Anterior cingulate cortex (tissue), 58 donors: ENCODE results near the gene MARCO.

ENCODE experiments used
- DNase-seq, 58 donors: peaks; one replicate each; lab custom pipeline; 2025; lab: John Stamatoyannopoulos, UW

The MARCO gene

GRCh38 chr2:118971245-118972122 lies 29.5 kb downstream of the MARCO start:
- no peak for DNase-seq

DNA sequence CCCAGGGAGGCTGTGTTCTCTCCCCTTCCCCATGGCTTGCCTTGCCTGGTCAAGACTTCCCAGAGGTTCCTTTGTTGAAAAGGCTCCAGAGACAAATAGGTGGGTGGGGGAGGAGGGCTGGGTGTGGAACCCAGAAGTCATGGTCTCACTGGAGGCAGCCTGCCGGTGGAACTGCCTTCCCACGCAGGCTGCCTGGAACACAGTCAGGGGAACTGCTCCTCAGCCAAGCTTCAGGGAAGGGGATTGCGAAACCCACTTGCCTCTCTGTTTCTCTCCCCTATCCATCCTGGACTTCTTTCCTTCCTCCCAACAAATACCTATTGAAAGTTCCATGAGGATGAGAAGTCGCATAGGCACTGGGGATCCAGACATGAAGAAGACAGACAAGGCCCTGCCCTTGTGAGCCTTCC lies 31.6 kb downstream of the MARCO start:
- no peak for DNase-seq

DNA sequence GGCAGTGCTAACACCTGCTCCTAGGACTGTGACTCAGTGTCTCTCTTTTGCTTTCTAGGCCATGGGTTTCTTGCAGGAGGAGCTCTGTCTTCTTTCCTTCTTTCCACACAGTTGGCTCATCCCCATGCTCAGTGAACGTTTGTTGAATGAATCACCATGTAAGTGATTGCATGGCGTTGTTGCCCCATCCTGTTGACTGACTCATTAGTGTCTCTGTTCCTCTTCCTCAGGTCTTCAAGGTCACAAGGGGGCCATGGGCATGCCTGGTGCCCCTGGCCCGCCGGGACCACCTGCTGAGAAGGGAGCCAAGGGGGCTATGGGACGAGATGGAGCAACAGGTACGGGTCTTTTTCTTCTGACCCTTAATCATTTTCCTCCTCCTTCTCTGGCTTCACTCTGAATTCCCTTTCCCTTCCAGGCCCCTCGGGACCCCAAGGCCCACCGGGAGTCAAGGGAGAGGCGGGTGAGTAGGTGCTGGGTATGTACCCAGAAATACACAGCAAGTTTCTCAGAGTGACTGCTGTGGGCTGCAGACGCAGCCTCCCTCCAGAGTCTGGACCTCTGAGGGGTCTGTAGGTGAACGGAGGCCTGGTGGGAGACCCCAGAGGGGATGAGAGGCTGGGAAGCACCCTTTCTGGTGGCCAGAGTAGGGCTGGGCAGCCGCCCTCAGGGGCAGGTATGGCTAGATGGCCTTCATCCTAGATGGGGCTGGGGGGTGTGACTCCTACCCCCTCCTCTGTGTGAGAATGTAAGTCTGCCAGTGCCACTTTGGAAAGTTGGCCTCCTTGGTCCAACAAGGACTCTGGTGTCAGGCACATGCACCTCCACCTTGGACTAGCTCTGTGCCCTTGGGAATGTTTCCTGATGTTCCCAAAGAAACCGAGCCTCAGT lies 32.4 kb downstream of the MARCO start:
- DNase-seq: no peak

DNA sequence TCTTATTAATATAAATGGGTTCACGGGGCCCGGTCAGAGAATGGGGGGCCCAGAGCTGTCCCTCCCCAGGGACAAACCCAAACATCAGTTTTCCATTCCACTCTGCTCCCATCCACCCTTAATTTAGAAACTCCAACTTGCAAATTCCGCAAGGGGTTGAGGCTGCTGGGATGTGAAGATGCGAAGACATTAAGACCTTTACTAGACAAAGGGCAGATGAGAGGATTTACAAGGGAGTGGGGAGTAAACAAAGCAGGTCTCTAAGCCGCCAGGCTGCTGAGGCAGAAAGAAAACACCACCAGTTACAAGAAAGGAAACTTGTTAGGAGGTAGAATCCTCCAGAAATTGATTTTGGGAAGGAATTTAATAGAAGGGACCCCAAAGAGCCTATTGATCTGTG lies 33.1 kb downstream of the MARCO start:
- no peak for DNase-seq

DNA sequence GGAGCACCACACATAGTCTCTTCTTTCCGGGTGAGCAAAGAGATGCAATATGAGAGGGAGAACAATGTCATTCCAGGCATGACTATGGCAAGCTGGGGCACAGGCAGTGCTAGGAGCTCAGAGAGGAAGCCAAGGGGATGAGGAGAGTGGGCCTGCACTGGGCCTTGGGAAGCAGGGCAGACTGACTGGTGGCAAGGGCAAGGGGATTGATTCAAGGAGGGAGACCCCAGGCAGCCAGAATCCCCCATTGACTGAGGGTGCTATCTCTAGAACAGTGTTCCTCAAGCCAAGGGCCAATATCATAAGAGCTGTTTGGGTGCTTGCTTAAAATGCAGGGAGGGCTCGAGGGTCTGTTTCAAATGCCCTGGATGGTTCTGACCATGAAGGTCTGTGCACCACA lies 36.1 kb downstream of the MARCO start:
- no peak for DNase-seq

DNA sequence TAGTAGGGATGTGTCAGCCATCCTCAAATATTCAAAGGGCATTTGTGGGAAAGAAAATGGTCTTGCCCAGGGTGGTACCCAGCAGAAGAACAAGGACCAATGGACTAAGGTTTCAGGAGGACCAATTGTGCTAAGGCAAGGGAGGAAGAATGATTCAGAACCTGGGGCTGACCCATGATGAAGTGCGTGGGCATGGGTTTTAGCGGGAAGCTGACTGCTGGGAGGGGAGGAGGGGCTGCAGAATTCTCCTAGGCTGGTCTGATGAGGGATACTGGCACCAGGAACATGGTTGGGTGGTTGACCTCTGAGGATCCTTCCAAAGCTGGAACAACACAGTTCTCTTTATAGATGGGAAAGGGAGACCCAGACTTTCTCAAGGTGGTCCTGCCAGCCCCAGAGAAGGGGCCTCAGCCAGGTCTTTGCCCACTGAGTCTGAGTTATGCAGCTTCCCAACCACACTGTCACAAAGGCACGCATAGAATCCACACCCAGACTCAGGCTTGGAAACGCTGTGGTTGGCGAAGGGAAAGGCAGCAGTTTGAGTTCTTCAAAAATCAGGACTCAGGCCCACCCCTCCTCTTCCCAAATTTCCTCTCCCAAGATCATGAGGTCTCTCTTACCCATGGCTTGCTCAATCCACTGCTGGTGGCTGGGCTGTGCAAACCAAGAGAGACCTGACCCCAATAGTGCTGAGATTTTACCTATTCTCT lies 37.3 kb downstream of the MARCO start:
- no peak for DNase-seq

DNA sequence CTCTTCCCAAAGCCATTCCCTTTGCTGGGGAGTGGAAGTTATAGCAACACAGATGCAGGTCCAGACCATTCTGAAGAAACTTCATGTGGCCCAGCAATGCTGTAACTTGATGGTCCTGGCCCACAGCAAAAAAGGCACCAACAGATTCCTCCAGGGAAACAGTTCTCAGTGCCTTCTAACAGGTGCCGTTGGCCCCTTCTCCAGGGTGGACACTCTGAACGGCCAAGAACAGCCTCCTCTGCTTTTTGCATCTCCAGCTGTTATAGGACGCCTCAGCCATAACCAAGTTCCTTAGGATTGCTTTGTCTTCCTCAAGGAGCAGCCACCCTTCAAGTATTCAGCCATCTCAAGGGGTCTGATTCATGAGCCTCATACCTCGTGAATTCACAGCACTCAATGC lies 38.0 kb downstream of the MARCO start:
- no peak for DNase-seq

DNA sequence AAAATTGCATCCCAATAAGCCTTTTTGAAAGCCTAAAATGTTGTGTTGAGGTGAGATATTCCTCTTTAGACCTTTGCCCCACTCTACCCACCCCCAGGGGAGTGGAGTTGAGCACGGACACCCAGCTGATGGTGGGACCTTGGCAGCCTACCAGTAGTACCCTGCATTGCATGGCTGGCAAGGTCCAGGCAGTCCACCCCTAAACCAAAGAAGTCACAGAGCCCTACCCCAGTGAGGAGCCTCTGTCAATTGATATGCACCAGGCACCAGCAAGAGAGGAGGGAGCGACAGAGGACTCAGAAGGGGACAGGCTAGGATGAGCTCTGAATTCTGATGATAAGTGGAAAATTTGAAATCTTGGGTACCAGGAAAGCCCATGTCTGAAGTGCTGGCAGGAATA lies 38.6 kb downstream of the MARCO start:
- DNase-seq: no peak

GRCh38 chr2:118981632-118982031 lies 39.6 kb downstream of the MARCO start:
- no peak for DNase-seq

GRCh38 chr2:118982039-118982438 lies 40.0 kb downstream of the MARCO start:
- no peak for DNase-seq

- DNase-seq: no peak
Measured at GRCh38 chr2:118983133-118983532, 41.1 kb downstream of the MARCO start.

- DNase-seq: no peak
Measured at GRCh38 chr2:118983915-118984314, 41.9 kb downstream of the MARCO start.

GRCh38 chr2:118986738-118987137 lies 44.7 kb downstream of the MARCO start:
- DNase-seq: no peak

GRCh38 chr2:118987886-118988285 lies 45.9 kb downstream of the MARCO start:
- DNase-seq: no peak

GRCh38 chr2:118988706-118989105 lies 46.7 kb downstream of the MARCO start:
- no peak for DNase-seq

DNA sequence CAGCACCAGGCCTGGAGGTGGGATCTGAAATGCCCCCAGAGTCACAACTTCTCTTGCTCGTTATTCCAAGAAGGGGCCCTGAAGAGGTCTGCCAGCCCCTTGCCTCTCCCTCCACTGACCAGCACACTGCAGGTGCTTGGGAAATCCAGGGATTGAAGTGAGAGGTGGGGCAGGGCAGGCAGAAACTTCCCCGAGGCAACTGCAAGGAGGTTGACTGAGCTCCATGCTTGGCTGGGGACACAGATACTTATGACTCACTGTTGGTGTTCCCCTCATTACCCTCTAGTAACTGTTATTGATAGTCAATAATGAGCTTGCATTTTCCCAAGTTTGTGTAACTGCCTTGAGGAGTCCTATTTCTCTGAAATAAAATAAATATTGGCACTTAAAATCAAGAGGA lies 47.5 kb downstream of the MARCO start:
- DNase-seq: no peak

- no peak for DNase-seq
Measured at GRCh38 chr2:118990757-118991545, 49.0 kb downstream of the MARCO start.

DNA sequence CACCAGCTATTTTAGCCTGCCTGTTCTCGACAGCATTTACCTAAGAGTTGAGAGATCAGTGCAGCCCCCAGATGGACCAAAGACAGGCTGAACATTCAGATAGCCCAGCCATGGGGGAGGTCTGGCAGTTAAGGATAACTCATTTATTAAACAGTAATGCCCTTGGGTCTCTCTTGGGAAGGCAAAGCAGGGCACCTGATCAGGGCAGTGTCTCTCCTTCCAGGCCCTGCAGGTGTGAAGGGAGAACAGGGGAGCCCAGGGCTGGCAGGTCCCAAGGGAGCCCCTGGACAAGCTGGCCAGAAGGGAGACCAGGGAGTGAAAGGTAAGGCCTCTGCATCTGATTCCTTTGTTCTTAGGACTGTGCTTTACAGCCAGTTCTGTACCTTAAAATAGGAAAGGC lies 49.6 kb downstream of the MARCO start:
- DNase-seq: no peak

DNA sequence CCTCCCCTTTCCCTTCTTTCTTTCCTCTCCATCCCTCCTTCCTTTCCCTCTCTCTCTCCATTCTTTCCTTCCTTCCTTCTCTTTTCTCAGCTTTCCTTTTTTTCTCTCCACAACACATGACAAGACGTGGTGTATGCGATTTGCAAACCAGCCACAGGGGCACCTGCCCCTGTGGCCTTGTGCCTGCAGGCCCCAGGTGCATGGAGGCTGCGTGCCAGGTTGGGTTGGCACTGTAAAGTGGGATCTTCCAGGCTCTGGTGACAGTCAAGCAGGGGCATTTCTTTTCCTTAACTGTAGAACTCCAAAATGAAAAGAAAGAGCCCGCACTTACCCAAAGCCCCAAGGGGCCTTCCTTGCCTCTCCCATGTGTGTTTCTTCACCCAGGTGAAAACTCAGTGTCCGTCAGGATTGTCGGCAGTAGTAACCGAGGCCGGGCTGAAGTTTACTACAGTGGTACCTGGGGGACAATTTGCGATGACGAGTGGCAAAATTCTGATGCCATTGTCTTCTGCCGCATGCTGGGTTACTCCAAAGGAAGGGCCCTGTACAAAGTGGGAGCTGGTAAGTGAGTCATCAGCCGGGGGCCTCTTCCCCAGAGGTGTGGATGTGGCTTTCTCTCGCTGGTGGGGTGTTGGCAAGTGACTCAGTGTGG lies 50.9 kb downstream of the MARCO start:
- no peak for DNase-seq

DNA sequence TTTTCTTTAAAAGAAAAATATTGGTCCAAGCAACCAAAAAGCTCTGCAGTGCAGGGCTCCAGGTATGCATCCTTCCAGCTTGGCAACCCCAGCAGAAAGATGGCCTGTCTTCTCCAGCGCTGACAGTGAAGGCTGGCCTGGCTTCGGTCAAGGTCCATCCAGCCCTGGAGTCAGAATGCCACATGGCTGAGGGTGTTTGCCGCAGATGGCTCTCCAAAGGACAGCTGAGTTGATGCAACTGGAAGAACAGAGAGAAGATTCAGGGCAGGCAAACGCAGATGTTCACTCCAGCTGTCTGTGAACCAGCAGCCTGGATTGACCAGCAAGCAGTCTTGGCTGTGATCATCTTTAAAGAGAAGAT lies 51.4 kb downstream of the MARCO start:
- no peak for DNase-seq
